GM10266 (cell line): ENCODE measurements around the gene KLHL2.

Experiments used
- DNase-seq: peaks from one replicate; pipeline ENCODE4 v3.0.0; 2012; ENCODE audit errors: extremely low spot score
- CTCF ChIP-seq: IDR thresholded peaks from 2 replicates; pipeline ENCODE4 v1.5.1; 2012; ENCODE audit warnings: mild to moderate bottlenecking, low read depth; ENCODE audit not compliant: control insufficient read depth, insufficient read depth; ENCODE audit errors: missing control alignments

KLHL2 gene

GRCh38 chr4:165203541-165204461, 3.6 kb upstream of the KLHL2 start:
- DNase-seq: peak; percentile 19
- TF ChIP-seq CTCF: no peak

DNA sequence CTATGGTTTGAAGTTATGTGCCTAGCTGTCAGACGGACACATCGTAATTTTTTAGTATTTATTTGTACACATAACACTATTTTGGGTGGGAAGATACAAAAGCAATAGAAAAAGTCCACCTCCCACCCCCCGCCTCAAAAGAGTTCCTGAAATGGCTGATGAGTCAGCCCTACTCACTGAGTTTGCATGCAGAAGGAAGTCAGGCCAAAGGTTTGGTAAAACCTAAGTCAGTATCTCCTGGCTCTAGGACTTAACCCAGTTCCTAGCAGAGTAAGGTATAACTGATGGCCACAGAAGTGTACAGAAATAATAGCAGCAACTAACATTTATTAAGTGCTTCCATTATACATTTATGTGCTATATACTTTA, 2.9 kb upstream of the KLHL2 start:
- DNase-seq: peak; percentile 24
- no peak for TF ChIP-seq CTCF

- DNase-seq: peak; percentile 29
- TF ChIP-seq CTCF: no peak
Measured at GRCh38 chr4:165207016-165207430, 338 bp upstream of the KLHL2 start.

DNA sequence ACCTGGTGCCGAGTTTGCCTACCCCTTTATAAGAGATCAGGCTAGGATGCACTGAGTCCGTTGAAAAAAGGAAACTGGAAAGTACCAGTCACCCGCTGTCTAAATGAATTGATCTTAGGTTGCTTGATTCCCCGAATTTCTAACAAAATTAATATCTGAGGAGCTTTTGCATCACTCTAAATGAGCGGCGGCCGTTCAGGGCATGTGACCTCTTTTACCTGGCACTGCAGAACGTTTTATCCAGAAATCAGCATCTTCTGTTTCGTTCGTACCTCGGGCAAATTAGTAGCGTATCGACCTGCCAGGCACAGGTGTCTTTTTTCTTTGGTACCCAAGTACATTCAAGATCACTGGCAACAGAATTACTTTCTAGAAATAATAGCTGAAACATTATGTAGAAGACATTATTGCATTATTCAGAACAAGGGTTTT, 876 bp downstream of the KLHL2 start:
- DNase-seq: no peak
- TF ChIP-seq CTCF: no peak

DNA sequence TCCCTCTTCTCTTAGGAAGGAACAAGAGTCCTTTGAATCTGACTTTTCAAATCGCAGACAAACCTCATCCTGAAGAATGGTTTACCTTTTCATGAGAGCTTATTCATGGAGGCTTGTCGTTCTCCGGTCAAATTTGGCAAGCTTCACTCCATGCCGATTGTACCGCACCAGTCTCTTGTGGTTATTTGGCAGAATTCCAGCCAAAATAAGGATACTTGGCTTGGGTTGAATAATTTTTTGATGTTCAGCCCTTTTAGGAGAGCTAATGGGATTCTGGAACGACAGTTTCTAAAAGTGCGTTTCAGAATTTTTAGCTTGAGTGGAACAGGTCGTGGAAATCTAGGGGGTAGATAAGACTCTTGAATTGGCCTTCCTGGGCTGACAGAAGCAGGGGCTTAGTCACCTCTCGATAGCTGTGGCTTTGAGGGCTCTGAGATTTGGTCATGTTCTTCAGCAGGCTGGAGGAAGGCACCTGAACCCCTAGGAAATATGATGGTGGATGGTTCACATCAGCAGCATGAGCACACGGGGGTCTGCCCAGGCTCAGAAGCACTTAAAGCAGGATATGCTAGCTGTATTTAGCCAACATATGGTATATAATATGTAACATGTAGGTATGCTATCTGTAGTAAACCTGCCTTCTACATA, 1.5 kb downstream of the KLHL2 start:
- DNase-seq: no peak
- TF ChIP-seq CTCF: no peak

DNA sequence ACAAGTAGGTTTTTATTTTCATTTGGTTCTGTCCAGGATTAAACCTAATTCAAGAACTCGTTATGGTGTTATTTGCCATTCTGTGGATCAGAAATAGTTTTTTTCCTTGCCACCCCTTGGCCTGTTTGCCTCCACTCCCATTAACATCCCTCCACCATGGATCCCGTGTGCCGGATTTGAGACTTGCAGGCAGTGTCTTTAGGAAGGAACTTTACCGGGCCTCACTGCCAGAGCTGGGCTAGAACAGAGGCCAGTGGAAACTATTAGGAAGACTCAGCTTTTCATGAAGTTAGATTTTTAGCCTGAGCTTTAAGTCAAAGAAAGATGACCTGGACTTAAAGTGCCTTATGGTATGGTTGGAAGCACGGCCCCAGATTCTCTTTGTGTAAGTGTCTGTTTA, 2.4 kb downstream of the KLHL2 start:
- DNase-seq: no peak

More for the DNA sequence above, 2.4 kb downstream of the KLHL2 start:
- no peak for TF ChIP-seq CTCF
